IMR-90 (cell line): ENCODE results near the gene IQCE.

Source experiments
- BHLHE40 ChIP-seq: fragments of 150-350 bp; IDR thresholded peaks from 2 replicates; pipeline ENCODE4 v1.6.1; 2016; ENCODE audit warnings: mild to moderate bottlenecking, low read depth, low read length
- CTCF ChIP-seq: conservative IDR thresholded peaks from 2 replicates; pipeline ENCODE4 v1.5.1; 2012; ENCODE audit warnings: mild to moderate bottlenecking, low read depth, low read length, improper control_type of control experiment
- ELK1 ChIP-seq: fragments of 150-350 bp; IDR thresholded peaks from 2 replicates; pipeline ENCODE4 v1.6.1; 2016; ENCODE audit warnings: low read depth, mild to moderate bottlenecking, low read length, moderate library complexity, borderline replicate concordance
- FOS ChIP-seq: fragments of 150-350 bp; IDR thresholded peaks from 2 replicates; pipeline ENCODE4 v1.6.1; 2016; ENCODE audit warnings: low read depth, low read length
- MAFK ChIP-seq: IDR thresholded peaks from 2 replicates; pipeline ENCODE4 v1.6.1; 2012; ENCODE audit warnings: low read depth, low read length, improper control_type of control experiment
- MAZ ChIP-seq: IDR thresholded peaks from 2 replicates; pipeline ENCODE4 v1.6.1; 2012; ENCODE audit warnings: low read depth, mild to moderate bottlenecking, low read length, improper control_type of control experiment, moderate library complexity, borderline replicate concordance
- POLR2A ChIP-seq: IDR thresholded peaks from 2 replicates; pipeline ENCODE4 v1.6.1; 2012; ENCODE audit warnings: mild to moderate bottlenecking, low read depth, low read length
- RAD21 ChIP-seq: IDR thresholded peaks from 2 replicates; pipeline ENCODE4 v1.6.1; 2012; ENCODE audit warnings: low read length, improper control_type of control experiment
- RCOR1 ChIP-seq: IDR thresholded peaks from 2 replicates; pipeline ENCODE4 v1.6.1; 2012; ENCODE audit warnings: mild to moderate bottlenecking, low read length, improper control_type of control experiment; ENCODE audit not compliant: insufficient replicate concordance
- SMC3 ChIP-seq: fragments of 150-350 bp; IDR thresholded peaks from 2 replicates; pipeline ENCODE4 v1.6.1; 2016; ENCODE audit warnings: low read depth, mild to moderate bottlenecking, antibody characterized with exemption, low read length, moderate library complexity

- TF ChIP-seq CTCF: no peak
- no peak for TF ChIP-seq RCOR1
- peak; percentile 54; the same call in 1 of the 2 replicates for TF ChIP-seq BHLHE40
- 0 out of 2 replicates have a peak, but pooled peaks have one; percentile 15 for TF ChIP-seq SMC3
- TF ChIP-seq POLR2A: no peak
- TF ChIP-seq MAFK: no peak
- no peak for TF ChIP-seq FOS
- no peak; the same call in 1 of the 2 replicates for TF ChIP-seq MAZ
- no peak for TF ChIP-seq RAD21
- no peak for TF ChIP-seq ELK1
Measured at GRCh38 chr7:2638224-2638991, 79.6 kb downstream of the IQCE start.
